Measurements from ENCODE around the gene DUS3L. TPM values are rescaled to one million over a fixed set of nuclear protein-coding genes. Genes with fewer than 3 reads are reported as not detected.

The DUS3L gene
- total and polyA plus RNA-seq, 2 of the 8 experiments (the other 6 are each of a cell fraction or from before 2014, with no cell fraction given), result 37.6 to 39.1 TPM

DNA sequence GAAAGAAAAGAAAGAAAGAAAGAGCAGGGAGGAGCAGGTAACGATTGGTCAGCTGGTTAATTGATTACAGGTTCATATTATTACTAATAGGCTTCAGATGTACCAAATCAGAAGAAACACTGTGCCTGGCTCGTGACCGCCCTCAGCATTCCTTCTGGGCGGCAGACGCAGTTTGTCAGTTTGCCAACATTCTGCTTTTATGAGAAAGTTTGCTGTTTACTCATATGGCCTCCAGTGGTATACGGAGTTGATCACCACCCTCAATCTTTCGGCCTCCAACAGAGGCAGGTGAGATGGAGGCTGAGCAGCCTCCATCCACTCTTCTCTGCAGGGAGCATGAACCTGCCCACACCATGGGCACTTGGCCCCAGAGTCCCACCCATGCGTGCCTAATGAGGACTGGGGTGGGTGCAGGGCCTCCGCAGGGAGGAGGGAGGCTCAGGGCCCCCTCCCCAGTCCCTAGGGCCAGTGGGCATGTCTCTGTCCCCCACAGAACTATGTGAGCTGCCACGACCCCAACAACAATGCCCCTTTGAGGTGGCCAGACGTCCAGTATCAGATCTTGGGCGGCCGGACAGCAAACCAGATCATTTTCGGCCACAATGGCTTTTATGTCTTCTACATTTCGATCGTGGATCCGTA lies 15.2 kb downstream of the DUS3L start:
- no peak overlapping the region for H3K56ac ChIP-seq (replicated peaks; ENCODE audit: insufficient read length, low read depth, low read length)
- H3K27me3 ChIP-seq (replicated peaks in 1 of 4; ENCODE audit: control insufficient read depth in 3 of 4, extremely low read depth in 1 of 4, insufficient read depth in 3 of 4, low read length in 3 of 4), result no peaks in the 10 kb centered on the region; a peak in 2 of 7 replicates
- H3K9me3 ChIP-seq (ENCODE audit: insufficient read depth in 2 of 2, low read depth in 1 of 2, low read length in 1 of 2), result no peaks in the 10 kb centered on the region; a peak in 1 of 4 replicates
- no peak overlapping the region for H4K8ac ChIP-seq (ENCODE audit: extremely low read depth, insufficient read depth, low read length)
- no peak overlapping the region for H4K91ac ChIP-seq (replicated peaks; ENCODE audit: insufficient read length, low read length)
- ChIA-PET POLR2A (ENCODE audit: partially characterized antibody) (interaction anchor here (1.0 to 3.0 kb wide), 3 partner anchors 9 to 57 kb away, joined by 5 to 19 read pairs (median 8); partner anchors contain the start of genes CATSPERD, LONP1 and PRR22), CTCF (ENCODE audit: partially characterized antibody) (interaction anchor here (4.7 kb wide), 1 partner anchor 28 kb away, joined by 19 read pairs; the partner anchor contains the start of gene NRTN)
- H3K23me2 ChIP-seq (ENCODE audit: low read depth, low read length), result no peaks in the 10 kb centered on the region
- FAIRE-seq (no peak), DNase-seq (ENCODE audit: low read depth in 1 of 2, low spot score in 2 of 2) (no peak)
- 90% methylated on average over 16 of the region's 17 CpGs; no CpG with 5 or more reads in 1 of the 2 experiments for WGBS, 2 experiments (ENCODE audit: extremely low coverage in 1 of 2, insufficient coverage in 1 of 2, insufficient read length in 1 of 2, insufficient replicate concordance in 2 of 2, low coverage in 1 of 2, low lambda C conversion rate in 2 of 2, missing lambda C conversion rate in 1 of 2)
- H4K20me1 ChIP-seq (replicated peaks in 1 of 2; ENCODE audit: control insufficient read depth in 1 of 2, insufficient read depth in 2 of 2, low read length in 2 of 2), result peaks cover 0 to 1% of the 10 kb centered on the region in 2 experiments
- H3K18ac ChIP-seq (ENCODE audit: extremely low read depth, low read length), result no peak overlapping the region
- no peak overlapping the region for H2AK5ac ChIP-seq (ENCODE audit: low read depth, low read length)
- H3K79me1 ChIP-seq (ENCODE audit: low read depth, low read length), result no peaks in the 10 kb centered on the region
- H3K4me2 ChIP-seq (ENCODE audit: insufficient read depth in 1 of 2, low read depth in 2 of 2, low read length in 2 of 2), result no peak overlapping the region
- H2AFZ ChIP-seq (ENCODE audit: low read length), result no peak overlapping the region
- H3K4ac ChIP-seq (replicated peaks; ENCODE audit: insufficient read length, low read depth, low read length), result no peak overlapping the region
- no peak overlapping the region for H3K4me3 ChIP-seq (ENCODE audit: extremely low read depth in 1 of 4, insufficient read depth in 2 of 4, low read depth in 3 of 4, low read length in 4 of 4)
- no peaks in the 10 kb centered on the region for H3K79me2 ChIP-seq (ENCODE audit: control insufficient read depth in 1 of 2, insufficient read depth in 2 of 2, low read length in 2 of 2)
- no peak overlapping the region; the same call in 1 of the 2 replicates for H2BK12ac ChIP-seq (ENCODE audit: low read depth, low read length)
- no peak overlapping the region for H2BK120ac ChIP-seq (replicated peaks; ENCODE audit: low read depth, low read length)
- H3K14ac ChIP-seq (ENCODE audit: insufficient read length), result no peak overlapping the region
- no peak overlapping the region for H2BK5ac ChIP-seq (ENCODE audit: low read depth, low read length)
- no peak overlapping the region for H3K9ac ChIP-seq (replicated peaks in 1 of 4; ENCODE audit: extremely low read depth in 1 of 4, low read depth in 3 of 4, low read length in 3 of 4)
- H2BK15ac ChIP-seq (ENCODE audit: low read length), result no peak overlapping the region
- no peaks in the 10 kb centered on the region for H3K4me1 ChIP-seq (replicated peaks in 1 of 4; ENCODE audit: control insufficient read depth in 3 of 4, insufficient read depth in 4 of 4, low read length in 3 of 4)
- no peak overlapping the region for H3K23ac ChIP-seq (ENCODE audit: insufficient read length)
- no peaks in the 10 kb centered on the region for H3K36me3 ChIP-seq (ENCODE audit: control insufficient read depth in 2 of 4, insufficient read depth in 4 of 4, low read length in 3 of 4)
- no peak overlapping the region for H3K27ac ChIP-seq (ENCODE audit: low read depth, low read length)
- no peak overlapping the region for H4K5ac ChIP-seq (ENCODE audit: insufficient read length, low read depth, low read length)
- no peak overlapping the region for H2BK20ac ChIP-seq (ENCODE audit: low read length)
